Limb (tissue), 2 donors: Measurements from ENCODE around the gene ASB10.

ENCODE experiments used
- DNase-seq, 2 donors: peaks; one replicate each; pipeline ENCODE4 v3.0.0-alpha.2; 2016; ENCODE audit errors: extremely low spot score in 2 of 2

The ASB10 gene

DNA sequence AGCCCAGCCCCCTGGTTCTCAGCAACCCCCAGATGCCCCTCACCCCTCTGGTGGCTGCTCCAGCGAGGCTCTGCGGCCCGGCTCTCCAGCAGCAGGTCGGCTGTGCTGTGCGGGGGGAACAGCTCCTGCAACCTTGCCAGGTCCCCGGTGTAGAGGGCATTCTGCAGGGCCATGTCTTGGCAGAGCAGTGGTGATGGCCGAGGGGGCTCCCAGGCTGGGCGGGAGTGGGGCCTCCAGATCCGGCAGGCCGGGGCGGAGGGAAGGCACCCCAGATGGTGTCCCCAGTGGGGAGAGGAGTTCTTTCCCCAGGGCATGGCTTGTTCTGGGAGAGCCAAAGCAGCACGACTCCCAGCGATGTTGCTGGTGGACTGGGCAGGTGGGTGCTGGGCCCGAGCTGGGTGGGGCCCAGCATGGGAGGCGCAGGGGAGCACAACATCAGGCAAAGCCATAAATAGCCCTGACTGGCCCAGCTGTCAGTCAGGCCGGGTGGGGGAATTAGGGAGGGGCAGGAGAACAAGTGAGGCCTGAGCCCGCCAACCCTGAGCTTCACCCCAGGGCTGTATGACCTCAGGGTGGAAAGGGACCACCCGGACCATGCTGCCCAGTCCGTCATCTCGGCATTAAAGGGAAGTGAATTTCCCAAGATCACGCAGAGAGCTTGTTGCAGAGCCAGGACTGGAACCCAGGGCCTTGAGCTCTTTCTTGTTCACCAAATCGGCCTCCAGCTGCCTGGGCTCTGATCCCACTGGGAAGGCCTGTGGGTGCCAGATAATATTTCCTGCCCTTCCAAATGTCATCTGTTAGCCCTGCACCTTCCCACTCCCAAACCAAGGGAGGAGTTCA lies 580 bp upstream of the ASB10 start:
- no peak for DNase-seq

DNA sequence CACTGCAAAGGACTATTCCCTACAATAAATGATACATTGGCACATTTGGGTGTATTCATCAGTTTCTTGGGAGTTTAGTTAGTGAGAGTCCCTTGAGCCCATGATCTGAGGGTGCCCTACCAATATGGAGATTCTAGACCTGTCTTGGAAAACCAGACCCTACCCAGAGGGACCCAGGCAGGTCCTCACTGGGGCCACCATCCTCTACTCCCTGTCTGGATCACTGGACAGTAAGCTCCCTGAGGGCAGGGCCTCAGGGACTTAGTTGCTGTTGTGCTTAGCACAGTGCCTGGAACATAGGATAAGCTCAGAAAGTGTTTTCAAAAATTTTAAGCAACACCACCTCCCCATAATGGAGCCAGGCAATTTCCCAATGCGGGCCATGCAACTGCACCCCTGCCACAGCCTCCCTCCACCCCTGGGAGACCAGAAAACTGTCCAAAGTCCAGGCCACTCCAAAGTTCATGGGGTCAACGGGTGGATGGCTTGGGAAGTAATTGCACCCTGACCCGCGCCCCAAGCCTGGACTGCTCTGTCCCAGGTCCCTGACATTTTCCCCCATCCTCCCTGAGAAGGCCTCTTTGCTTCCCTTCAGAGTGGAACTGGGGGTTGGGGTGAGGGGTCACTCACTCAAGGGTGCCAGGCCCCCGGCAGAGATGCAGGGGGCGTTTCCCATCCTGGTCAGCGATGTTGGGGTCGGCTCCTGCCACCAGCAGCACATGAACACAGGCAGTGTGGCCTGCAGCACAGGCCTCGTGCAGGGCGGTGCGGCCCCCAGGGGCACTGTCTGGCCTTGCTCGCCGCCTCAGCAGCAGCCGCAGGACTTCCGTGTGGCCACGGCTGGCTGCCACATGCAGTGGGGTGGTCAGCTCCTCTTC lies 1.0 kb downstream of the ASB10 start:
- no peak for DNase-seq

DNA sequence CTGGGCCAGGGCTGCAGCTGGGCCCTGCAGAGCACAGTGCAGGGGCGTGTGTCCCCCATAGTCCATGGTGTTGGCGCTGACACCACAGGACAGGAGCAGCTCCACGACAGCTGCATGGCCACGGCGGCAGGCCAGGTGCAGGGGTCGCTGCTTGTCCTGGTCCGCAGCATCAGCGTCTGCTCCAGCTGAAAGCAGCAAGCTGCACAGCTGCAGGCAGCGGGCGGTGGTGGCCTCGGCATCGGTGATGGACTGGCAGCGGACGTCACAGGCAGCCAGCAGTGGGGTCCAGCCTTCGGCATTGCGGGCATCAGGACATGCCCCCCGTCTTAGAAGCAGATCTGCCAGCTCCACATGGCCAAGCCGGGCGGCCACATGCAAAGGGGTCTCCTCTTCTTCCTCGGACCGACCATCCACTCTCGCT lies 6.0 kb downstream of the ASB10 start:
- no peak for DNase-seq

DNA sequence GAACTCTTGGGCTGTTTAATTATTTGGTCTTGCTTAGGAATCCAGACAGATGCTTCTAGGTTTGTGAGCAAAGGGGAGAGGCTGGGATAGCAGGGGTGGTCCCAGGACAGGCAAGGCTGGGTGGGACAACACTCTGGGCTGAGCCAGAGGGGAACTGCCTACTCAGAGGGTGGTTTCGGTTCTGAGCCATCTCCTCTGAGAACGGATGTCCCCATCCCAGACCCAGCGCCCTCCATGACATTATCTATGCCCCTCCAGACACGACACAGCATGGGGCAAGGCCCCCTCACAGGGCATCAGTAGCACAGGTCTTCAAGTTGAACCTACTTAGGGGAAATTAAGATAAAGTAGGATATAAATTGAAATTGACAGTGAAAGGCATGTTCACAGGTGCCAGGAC lies 7.1 kb downstream of the ASB10 start:
- DNase-seq: no peak

DNA sequence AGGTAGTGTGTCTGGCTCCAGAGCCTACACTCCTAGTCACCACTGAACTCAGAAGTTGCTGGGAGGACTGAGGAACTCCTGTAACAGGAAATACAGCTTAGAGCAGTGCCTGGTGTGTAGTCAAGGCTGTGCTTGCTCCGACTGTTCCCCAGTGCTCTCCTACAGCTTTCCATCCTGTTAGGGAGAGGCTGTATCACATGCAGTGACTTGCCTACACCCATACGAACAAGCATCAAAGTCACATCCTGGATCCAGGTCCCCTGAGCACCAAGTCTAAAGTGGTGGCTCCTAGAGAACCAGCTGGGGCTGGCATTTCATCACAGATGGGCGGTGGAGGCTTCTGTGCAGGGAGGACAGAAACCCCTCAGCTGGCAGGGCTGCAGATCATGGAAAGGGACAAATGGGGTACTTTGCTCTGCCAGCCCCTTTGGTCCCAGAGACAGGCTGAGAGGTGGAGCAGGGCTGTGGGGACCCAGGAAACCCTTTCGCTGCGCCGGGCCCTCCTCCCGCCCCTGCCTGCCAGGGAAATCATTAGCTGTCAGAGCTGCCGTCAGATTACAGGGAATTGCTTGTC lies 7.7 kb downstream of the ASB10 start:
- DNase-seq: no peak

DNA sequence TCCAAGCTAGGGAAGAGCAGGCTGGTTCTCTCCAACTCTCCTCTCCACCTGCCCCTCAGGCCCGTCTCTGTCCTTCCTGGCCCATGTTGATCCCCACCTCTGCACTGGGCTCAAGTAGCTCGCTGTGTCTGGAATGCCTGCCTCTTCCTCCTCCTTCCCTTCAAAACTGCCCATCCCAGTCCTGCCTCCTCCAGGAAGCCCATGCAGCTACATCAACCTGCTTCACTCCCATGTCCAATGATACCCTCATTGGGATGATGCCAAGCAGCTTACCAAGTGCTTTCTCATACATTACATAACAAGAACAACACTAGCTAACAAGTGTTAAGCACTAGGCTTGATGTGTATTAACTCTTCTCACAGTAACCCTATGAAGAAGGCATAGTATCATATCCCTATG lies 8.2 kb downstream of the ASB10 start:
- no peak for DNase-seq

DNA sequence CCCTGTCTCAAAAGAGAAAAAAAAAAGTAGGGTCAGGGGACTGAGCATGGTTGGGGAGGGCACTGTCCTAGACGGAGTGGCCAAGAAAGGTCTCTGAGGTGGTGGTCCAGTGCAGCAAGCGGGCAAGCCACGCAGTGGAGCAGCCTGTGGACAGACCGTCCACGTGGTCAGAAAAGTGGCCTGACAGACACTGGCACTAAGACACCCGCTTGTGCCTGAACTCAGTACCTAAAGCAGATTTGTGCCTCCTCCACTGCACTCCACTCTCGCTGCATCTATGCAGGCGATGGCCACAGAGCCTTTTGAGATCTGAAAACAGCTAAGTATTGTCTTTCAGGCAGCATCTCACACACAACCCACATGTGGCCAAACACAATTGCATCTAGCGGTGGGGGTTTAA lies 8.8 kb downstream of the ASB10 start:
- no peak for DNase-seq

DNA sequence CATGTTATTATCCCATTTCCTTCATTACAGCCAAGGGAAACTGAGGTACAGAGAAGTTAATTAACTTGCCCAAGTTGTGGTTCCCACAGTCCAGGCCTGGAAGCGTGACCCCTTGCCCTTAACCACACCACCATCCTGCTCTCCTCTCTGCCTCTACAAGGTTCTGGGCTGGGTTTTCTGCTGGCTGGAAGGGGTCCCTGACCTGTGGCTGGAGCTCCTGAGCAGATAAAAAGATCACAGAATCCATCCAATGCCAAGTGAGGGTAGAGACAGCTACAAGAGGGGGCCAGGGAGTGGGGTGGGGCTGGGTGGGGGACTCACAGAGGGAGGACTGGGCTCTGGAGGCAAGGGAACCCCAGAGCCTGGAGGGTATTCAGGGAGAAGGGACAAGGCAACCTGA lies 9.7 kb downstream of the ASB10 start:
- DNase-seq: no peak

DNA sequence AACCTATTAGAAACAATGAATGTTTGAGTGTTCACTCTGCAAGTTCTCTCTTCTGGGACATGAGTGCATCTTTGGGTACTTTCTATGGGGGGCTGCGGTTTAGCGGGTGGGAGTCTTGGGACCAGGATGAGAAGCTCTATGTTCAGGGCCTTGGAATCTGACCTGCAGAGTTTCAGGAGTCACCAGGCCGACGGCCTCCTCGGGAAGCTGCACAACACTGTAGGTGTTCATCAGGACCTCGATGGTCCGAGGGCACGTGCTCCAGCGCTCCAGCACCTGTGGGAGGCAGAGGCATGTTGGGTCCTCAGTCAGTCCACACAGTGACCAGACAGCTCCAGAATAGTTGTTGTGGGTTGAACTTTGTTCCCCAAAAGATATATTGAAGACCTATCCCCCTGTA lies 10.6 kb downstream of the ASB10 start:
- DNase-seq: no peak

DNA sequence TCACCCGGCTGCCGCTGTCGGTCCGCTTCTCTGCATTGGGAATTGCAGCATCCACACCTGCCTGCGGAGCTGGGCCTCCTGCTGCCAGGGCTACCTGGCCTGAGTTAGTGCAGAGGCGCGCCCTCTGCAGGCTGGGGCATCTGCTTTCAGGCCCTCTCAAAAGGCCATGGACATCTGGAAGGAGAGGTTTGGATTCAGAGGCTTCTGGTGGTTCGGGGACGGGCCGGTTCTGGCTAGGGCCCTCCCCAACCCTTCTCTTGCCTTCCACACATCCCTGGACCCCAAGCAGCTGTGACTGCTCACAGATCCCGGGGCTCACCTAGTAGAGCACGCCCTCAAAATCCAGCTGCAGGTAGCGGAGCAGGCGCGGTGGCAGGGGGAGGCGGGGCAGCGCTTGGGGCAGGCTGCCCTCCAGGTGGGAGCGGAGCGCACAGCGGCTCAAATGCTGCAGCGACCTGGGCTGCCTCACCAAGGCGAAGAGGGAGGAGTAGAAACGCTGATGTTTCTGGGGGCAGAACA lies 11.2 kb downstream of the ASB10 start:
- DNase-seq: no peak

DNA sequence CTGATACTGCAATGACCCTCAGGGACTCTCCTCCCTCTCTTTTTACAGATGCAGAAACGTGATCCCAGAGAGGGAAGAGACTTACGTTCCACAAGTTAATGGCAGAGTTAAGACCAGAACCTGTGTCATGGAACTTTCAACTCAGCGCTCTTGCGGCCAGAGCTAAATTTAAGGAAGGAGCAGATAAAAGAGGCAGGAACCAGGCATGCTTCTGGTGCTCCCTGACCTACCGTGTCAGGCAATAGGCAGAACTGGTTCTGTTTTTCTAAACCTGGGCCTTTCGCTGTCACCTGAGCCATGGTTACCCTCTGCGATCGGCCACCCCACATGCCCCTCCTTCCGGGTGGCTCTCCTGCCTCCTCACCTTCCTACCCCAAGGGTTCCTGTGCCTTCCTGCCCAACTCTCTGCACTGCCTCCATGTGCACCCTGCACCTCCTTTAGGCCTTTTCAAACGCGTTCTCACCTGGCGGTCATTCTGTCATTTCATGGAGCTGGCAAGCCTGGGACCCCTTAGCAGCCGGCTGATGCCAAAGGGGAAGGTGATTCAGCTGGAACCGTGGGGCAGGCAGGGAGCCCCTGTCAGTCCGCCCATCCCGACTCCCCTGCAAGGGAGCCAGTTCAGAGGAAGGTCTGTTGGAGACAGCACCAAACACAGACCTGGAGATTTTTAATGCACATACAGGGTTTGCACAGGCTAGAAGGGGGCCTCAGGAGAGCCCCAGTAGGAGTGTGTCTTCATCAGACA lies 11.8 kb downstream of the ASB10 start:
- DNase-seq: no peak

DNA sequence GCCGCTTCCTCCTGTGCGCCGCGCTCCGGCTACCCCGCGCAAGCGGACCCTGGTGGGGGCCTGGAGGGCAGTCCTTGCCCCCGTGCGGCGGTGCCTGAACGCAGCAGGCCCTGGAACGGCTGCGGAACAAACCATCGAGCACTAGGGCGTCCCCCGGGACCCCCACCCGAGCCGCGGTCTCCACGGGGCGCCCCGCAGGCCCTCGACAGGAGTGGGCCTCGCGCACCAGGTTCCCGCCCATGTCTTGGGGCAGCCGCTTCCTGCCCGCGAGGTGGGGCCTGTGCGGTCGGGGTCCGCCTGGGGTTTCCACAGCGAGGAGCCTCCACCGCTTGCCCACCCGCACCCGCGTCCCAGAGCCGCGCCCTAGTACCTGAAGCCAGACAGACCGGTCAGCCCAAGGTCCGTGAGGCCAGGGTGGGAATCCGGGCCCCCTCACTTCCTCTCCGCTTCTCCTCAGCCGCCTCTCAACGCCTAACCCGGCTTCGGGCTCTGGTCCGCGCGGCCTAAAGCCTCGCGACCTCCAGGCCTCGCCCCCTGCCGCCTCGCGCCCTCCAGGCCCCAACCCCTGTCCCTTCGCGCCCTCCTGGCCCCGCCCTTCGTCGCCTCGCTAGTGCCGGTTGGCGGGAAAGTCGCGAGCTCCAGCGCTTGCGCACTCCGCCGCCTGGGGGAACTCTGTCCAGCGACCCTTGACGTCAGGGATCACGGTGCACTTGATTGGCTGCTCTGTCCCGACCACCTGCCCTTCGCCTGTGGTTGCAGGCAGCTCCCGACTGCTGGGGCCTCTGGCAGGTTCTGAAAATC lies 12.6 kb downstream of the ASB10 start:
- DNase-seq: peak in 1 of 2 donors; percentile 48

DNA sequence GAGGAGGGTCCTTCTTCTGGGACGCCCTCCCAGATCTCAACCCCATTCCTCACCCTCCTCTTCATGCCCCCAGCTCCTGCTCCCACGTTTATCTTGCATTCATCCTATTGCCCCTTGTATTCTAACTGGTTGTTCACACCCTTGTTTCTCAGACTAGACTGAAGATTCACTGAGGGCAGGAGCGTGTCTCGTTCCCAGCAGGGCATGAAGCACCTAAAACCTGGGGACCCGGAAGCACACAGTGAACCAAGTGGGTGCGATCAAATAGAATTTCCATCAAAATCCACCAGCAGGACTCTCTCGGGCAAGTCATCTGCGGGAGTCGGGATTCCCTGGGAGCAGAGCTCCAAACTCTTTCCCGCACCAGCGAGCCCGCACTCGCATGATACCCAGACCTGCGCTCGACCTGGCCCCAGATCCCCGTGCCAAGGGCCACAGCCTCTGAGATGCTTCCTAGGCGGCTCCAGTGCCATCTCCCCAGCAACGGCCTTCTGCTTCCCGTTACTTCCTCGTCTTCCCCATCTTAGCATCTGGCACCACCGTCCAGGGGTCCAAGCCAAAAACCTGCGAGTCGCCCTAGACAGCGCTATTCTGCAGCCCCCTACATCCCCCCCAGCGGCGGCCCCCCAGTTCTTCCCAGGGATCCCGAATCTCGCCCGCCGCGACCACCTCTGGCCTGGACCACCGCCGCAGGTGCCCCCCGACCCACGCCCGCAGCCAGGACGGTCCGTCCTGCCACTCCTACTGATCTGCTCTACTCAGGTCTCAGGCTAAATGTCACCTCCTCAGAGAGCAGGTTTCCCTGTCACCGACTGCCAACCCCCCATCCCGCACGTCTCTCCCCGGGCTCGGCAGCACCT lies 13.4 kb downstream of the ASB10 start:
- no peak for DNase-seq

DNA sequence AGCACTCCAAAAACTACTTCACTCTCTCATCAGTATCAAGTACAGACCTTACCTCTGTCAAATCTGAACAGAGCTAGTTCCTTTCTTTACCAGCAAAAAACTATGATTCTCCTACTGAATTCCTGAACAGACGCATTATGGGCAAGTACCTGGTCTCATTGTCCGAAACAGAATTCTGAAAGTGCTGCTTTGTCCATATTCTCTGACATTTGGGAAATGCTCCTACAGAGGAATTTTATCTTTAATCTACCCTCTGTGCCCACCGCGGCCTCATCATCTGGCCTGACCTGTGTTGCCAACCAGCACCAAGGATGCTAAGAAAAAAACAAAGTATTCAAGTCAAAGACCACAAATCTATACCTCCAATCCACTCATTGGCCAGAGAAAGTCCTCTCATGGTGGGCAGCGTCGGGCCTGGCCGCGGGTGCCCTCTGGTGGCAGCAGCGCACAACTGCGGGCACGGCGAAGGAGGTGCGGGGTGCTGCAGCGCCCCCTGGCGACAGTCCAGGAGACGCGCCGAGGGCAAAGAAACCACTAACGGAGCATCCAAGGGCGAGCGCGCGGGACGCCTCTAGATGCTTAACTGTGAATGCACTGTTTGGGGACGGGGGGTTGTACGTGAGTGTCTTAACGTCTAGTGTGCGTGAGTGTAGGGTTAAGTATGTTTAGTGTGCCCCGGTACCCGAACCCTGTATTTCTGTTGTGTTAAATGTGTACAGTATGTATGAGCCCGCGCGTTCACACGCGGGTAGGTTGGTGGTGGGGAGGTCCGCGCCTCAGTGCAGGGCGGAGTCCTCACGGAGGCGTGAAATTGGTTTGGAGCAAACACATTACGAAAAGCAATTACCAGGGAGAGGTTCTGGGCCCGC lies 14.5 kb downstream of the ASB10 start:
- peak; percentile 72 to 91 for DNase-seq

DNA sequence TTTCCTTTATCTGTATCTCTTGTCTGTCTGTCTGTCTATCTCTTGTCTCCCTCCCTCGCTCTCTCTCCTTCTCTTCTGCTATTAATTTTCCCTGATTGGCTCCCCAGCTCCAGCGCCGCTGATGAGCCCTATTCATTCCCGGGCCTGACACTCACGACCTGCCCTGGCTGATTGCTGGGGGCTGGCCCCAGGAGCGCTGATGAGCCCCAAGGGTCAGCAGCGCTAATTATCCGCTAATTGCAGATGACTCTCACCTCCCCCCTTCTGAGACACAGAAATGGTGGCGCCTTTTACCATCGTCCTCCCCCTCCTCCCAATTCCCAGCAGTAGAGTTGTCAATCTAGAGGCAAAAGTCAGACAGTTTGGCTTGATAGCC lies 18.3 kb downstream of the ASB10 start:
- no peak for DNase-seq

DNA sequence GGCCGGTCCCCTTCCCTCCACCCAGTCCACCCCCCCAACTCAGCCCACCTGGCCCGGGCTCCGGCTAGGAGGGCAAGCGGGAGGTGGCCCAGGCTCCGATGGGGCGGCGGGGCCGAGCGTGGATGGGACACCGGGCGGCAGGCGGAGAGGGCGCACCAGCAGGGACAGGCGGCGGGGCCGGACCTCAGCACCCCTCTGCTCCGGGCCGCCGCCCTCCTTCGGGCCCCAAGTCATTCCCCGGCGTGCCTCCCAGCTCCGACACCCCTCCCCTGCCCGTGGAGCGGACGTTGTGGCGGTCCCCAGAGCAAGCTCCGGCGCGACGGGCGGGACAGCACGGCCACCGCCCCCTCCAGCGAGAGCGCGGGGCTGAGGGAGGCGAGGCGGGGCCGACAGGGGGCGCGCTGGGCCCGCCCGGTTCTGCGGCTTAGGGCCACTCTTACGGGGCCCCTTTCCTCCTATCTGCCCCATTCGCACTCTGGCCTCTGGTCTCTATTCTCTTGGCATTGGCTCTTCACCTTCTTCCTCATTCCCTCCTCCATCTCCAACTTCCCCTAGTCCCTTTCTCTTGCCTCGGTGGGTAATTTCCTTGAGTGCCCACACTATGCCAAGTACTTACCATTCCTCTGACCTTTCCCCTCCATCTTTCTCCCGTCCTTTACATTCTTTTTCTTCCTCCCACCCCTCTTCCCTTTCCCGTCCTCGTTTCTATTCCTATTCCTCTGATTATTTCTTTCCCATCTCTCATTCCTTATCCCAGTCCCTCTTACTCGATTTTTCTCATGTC lies 18.9 kb downstream of the ASB10 start:
- peak in 1 of 2 donors; percentile 59 for DNase-seq

DNA sequence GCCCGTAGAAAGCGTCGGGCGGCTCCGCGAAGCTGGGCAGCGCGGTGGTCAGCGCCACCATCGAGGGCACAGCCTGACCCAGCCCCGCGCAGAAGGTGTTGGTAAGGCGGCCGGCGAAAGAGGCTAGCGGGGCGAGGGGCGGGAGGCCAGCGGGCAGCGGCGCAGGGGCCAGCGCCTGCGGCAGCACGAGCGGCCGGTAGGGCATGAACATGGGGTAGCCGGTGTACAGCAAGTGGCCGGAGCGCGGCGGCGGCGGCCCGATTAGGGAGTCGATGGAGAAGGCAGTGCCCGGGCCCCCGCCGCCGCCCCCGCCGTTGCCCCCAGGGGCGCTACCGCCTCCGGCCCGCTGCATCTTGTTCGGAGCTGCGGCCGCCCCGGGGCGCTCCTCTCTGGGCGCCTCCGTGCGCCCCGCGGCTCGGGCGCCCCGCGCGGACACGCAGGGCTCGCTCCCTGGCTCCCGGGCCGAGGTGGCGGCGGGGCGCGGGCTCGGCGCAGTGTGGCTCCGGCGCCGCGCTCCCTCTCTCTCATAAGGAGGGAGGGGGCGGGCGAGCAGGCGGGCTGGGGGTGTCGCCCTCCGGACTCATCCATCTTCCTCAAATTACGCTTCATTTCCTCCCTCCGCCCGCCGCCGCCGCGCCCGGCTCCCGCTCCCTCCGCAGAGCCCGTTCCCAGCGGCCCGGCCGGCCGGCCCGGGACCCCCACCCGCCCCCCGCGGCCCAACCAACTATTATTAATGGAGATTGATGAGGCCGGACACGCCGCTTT lies 19.7 kb downstream of the ASB10 start, which contains the start of gene GBX1:
Gene GBX1 (minus strand): TSS at position 498 of the 765 bp plus-strand sequence. CDS start 146 bp downstream, at position 352.
- peak in 1 of 2 donors; percentile 67 for DNase-seq
